Panc1 (cell line): ENCODE measurements around the gene TAMALIN.

Experiments
- SIN3A ChIP-seq: IDR thresholded peaks from 2 replicates; pipeline ENCODE4 v1.6.1; 2012; ENCODE audit warnings: low read depth, mild to moderate bottlenecking, low read length, moderate library complexity, borderline replicate concordance; ENCODE audit not compliant: insufficient read depth
- TF ChIP-seq, protein P1 (sequence below): fragments of 450-650 bp; IDR thresholded peaks from 2 replicates; pipeline ENCODE4 v1.5.1; 2017; ENCODE audit warnings: mild to moderate bottlenecking

DNA sequence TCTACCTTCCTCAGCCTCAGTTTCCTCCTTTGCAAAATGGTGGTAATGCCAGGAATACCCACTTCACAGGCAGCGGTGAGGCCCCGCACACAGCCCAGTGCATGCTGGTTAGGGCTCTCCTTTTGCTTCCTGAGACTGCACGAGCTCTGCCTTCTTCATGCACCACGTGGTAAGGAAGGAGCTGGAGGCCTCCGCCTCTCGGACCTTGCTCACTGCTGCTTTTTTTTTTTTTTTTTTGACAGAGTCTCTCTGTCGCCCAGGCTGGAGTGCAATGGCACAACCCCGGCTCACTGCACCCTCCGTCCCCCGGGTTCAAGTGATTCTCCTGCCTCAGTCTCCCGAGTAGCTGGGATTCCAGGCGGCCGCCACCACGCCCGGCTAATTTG is 18.1 kb downstream of the TAMALIN start:
- TF ChIP-seq, protein P1, sequence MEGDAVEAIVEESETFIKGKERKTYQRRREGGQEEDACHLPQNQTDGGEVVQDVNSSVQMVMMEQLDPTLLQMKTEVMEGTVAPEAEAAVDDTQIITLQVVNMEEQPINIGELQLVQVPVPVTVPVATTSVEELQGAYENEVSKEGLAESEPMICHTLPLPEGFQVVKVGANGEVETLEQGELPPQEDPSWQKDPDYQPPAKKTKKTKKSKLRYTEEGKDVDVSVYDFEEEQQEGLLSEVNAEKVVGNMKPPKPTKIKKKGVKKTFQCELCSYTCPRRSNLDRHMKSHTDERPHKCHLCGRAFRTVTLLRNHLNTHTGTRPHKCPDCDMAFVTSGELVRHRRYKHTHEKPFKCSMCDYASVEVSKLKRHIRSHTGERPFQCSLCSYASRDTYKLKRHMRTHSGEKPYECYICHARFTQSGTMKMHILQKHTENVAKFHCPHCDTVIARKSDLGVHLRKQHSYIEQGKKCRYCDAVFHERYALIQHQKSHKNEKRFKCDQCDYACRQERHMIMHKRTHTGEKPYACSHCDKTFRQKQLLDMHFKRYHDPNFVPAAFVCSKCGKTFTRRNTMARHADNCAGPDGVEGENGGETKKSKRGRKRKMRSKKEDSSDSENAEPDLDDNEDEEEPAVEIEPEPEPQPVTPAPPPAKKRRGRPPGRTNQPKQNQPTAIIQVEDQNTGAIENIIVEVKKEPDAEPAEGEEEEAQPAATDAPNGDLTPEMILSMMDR: no peak
- TF ChIP-seq SIN3A: no peak
